Renal cortical epithelial cell (primary cell): ENCODE results near the gene LIMK2. TPM values are rescaled to one million over a fixed set of nuclear protein-coding genes. Genes with fewer than 3 reads are reported as not detected.
"Not testable (repeated sequence)": the region's sequence is repeated elsewhere in the genome, so short reads cannot be mapped to it uniquely, and the experiment has no call there.

Experiments used
- DNase-seq: peaks from one replicate; pipeline ENCODE4 v3.0.0-alpha.2; 2011; ENCODE audit warnings: low read depth
- total RNA-seq: library from RNA; depleted of rRNA; stranded (reverse); fragments of >200 nt; gene quantifications from 2 replicates; pipeline ENCODE4 v1.2.3, GENCODE V29; 2014

The LIMK2 gene
- 54.5 and 106 TPM in 2 replicates for total RNA-seq

DNA sequence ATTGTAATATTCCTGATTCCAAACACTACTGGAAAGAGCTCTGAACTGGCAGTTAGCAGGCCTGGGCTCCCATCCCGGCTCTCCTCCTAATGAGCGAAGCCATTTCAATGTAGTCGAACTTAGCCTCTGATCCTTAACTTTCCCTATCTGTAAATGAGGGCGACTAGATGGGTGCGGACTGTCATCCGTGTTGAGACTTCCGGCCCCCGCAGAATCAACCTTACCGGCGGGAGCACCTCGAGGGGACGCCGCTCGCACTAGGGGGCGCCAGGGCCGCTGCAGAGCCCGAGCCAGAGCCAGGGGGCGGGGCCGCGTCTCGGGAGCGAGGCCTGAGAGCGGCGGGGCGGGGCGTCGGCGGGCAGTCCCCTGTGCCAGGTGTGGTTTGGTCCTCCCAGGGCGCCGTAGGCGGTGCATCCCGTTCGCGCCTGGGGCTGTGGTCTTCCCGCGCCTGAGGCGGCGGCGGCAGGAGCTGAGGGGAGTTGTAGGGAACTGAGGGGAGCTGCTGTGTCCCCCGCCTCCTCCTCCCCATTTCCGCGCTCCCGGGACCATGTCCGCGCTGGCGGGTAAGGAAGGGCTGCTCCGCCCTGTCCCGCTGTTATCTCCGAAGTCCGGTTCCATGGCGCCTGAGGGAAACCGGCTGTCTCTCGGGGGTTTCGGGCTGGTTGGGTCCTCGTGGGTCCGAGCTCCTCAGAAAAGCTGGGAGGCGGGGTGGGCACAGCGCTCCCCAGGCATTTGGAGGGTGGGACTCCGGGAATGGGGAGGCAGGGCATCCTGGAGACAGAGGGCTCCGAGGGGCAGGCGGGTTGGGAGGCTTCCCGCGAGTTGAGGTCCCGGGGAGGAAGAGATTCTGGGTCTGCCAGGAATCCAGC lies at the start of gene LIMK2:
LIMK2 (plus strand) TSS at position 437 of the 869 bp plus-strand sequence; CDS start at position 548, 111 bp downstream.
- DNase-seq, result peak; percentile 55

DNA sequence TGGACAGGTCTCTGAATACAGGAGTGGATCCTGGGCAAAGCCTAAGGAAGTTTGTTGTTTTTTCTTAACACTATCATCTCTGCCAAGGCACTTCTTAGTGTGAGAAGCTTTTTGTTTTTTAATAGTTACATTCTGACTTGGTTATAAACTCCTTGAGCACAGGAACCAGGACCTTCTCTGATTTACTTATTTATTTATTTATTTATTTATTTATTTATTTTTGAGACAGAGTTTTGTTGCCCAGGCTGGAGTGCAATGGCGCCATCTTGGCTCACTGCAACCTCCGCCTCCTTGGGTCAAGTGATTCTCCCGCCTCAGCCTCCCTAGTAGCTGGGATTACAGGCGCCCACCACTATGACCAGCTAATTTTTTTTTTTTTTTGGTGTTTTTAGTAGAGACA lies 41.1 kb upstream of the LIMK2 start:
- no peak for DNase-seq

GRCh38 chr22:31171734-31172133 lies 40.4 kb upstream of the LIMK2 start:
- DNase-seq, result not testable (repeated sequence)

GRCh38 chr22:31173386-31174145 lies 38.5 kb upstream of the LIMK2 start:
- DNase-seq, result peak; percentile 95

GRCh38 chr22:31176923-31177322 lies 35.2 kb upstream of the LIMK2 start:
- DNase-seq, result no peak

GRCh38 chr22:31177420-31178162 lies 34.5 kb upstream of the LIMK2 start:
- peak; percentile 93 for DNase-seq

DNA sequence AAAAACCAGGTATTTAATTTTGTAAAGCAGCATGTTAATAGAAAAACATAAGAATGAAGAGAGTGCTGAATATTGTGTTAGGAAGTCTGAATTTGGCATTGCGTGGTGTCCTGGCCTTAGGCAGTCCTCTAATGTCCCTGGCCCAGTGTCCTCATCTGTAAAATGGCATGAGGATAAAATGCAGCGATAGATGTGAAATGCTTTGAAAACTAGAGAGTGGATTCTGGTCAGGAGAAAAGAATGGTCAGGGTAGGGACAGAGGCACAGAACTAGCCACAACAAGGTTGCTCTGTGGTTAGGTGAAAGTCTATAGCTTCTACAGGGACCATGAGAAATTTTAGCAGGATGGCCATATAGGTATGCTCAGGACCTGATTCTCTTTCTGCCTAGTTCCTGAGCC lies 33.2 kb upstream of the LIMK2 start:
- no peak for DNase-seq

DNA sequence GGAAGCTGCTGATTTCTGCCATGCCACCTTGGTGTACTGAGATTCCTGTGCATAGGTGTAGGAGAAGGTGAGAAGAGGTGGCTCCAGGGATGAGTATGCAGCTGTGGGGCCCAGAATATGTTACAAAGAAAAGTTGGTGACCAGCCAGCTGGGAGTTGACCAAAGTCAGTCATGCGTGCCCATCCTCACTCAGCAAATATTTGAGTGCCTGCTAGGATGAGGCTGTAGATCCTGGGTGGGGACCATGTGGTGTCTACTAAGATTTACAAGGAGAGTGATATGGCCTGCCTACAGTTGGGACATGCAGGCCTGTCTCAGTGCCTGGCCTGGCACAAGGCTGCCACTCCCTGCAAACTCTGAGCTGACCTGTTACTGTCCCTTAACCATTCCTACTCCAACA lies 32.8 kb upstream of the LIMK2 start:
- peak; percentile 81 for DNase-seq

GRCh38 chr22:31184015-31184414 lies 28.1 kb upstream of the LIMK2 start:
- no peak for DNase-seq

DNA sequence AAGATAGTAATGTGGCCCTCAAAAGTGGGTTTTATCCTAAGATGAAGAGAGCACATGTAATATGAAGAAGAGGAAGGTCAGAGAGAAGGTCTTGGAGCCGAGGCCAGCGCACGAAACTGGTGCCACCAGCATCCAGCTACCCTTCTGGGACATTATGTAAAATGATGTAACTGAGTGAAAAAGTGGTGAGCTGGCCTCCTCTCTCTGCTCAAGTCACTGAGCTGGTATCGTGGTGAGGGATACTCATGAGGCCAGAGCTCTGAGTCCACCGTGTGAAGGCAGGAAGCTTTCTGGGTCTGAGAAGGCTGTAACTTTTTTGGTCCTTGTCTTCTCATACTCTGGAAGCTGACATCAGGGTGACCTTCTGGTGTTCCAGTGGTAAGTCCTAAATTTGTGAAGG lies 27.0 kb upstream of the LIMK2 start:
- no peak for DNase-seq

DNA sequence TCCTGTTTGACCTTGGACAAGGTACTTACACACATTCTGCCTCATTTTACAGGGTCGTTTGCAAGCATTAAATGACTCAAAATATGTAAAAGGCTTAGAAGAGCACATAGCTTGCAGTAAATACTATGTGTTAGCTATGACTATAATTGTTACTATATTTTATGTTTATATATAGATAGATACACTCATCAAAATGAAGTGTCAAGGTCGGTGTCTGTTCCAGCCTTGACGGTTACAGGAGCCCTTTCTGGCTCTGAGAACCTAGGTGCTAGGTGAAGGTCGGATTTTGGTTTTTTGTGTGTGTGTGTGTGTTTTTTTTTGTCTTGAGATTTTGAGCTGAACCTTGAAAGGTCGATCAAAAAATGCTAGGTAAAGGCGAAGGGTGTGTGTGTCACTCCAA lies 24.5 kb upstream of the LIMK2 start:
- no peak for DNase-seq

- DNase-seq, result peak; percentile 53
Measured at GRCh38 chr22:31192513-31192912, 19.6 kb upstream of the LIMK2 start.

DNA sequence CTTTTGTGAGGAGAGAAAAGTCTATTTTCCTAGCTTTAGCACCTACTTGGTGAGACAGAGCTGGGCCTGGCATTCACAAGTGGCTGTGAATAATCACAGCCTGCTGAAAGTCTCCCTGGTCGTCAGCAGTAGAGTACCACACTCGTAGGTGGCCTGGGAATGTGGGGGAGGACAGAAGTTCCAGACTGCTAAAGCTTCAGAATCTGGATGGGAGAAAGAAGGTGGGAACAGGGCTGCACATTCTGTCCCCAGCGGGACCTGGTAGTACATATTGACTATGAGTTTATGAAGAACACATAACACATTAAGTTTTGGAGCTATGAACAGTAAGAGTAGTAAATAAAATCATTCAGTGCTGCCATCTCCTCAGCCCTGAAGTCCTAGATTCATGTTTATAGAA lies 19.0 kb upstream of the LIMK2 start:
- DNase-seq, result no peak

- DNase-seq, result not testable (repeated sequence)
Measured at GRCh38 chr22:31194681-31195080, 17.4 kb upstream of the LIMK2 start.

GRCh38 chr22:31199187-31199586 lies 12.9 kb upstream of the LIMK2 start:
- no peak for DNase-seq

DNA sequence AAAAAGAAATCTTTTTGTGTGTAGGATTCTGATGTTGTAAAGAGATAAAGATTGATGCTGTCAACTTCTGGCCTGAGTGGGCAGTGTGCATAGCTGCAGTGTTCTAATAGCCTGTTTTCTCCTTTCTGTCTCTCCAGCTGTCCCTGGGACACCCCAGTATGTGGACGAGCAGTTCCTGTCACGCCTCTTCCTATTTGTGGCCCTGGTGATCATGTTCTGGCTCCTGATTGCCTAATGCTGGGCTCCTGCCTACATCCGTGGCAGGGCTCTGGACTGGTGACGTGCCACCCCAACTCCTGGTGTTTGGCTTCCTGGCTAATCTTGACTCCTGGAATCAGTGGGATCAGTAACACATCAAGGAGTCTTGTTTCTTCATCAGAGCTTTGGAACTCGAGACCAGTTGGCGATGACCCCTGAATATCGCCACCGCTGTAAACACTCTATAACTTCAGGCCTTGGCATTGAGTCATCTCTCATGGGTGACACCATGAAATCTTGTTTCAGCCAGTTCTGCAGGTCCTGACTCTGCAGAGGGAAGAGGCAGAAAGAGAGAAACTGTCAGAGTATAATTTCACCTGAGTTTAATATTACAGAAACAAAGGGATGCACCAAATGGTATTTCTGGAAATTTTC lies 7.6 kb upstream of the LIMK2 start:
- not testable (repeated sequence) for DNase-seq

DNA sequence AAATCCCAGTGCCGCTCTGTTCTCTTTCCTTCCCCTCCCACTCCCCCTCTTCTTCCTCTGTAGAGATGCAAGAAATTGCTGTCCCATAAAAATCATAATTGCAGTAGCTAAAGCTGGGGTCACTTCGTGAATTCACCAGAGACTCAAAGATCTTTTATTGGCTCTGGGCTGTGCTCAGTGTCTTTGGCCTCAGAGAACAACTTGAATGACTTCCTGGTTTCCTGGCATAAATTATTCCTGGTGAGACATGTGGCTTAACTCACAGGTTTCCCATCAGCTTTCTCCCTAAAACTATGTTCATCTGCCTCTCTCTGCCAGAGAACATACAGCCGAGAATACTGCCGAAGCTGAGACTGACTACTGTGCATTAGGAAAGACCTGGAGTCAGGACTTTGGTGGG lies 7.0 kb upstream of the LIMK2 start:
- DNase-seq, result not testable (repeated sequence)

DNA sequence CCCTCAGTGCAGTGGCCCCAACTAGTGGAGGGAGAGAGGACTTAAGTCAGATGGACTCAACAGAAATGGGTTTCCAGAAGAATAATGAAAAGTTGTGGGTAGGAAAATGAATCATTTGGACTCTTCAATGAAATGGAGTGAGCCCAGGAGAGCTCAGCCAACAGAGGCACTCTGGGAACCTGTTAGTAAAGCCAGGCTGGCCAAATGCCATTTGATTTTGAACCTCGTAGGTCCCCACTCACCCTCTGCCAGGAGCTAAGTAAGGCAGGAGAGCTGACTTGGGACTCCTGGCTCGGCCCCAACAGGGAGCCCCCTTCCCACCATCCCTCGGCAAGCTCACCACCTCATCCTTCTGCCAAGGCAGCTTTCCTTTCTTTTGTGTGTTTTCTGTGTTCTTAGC lies 5.6 kb upstream of the LIMK2 start:
- not testable (repeated sequence) for DNase-seq

GRCh38 chr22:31206896-31207687 lies 5.0 kb upstream of the LIMK2 start:
- peak; percentile 23 for DNase-seq

GRCh38 chr22:31210556-31211421 lies 1.3 kb upstream of the LIMK2 start:
- no peak for DNase-seq
